Caco-2 (cell line): Measurements from ENCODE around the gene TBKBP1. TPM values are rescaled to one million over a fixed set of nuclear protein-coding genes. Genes with fewer than 3 reads are reported as not detected.

Experiments used
- BruUV-seq: library from RNA; stranded (reverse); fragments of 400-500 nt; replicated peaks from 2 replicates; lab custom pipeline; 2021; lab: Mats Ljungman, UMichigan
- CTCF ChIA-PET: fragments of 300-600 bp; sonication (Branson Sonifier 250); formaldehyde crosslinking; loops from one replicate; lab custom pipeline; 2022; ENCODE audit warnings: antibody characterized with exemption; lab: Charles Lee
- POLR2A ChIA-PET: fragments of 300-600 bp; sonication (Branson Sonifier 250); formaldehyde crosslinking; loops from one replicate; lab custom pipeline; 2022; ENCODE audit warnings: antibody characterized with exemption; lab: Charles Lee
- DNase-seq, 2 experiments: peaks; one replicate each; pipeline versions ENCODE4 v3.0.0 to v3.0.0-alpha.2; 2020 to 2022
- H3K27me3 ChIP-seq: replicated peaks from 2 replicates; pipeline ENCODE4 v1.6.0; 2011; ENCODE audit warnings: low read length; ENCODE audit not compliant: control insufficient read depth, insufficient read depth
- H3K36me3 ChIP-seq: 2 replicates; pipeline ENCODE4 v1.5.1; 2011; ENCODE audit warnings: low read length; ENCODE audit not compliant: control insufficient read depth, insufficient read depth
- H3K4me1 ChIP-seq: fragments of 250-450 bp; sonication (Bioruptor Pico); 2 replicates; pipeline ENCODE4 v1.5.1; 2020; ENCODE audit warnings: mild to moderate bottlenecking
- H3K4me3 ChIP-seq: 2 replicates; pipeline ENCODE4 v1.5.1; 2011; ENCODE audit warnings: low read depth, mild to moderate bottlenecking, control low read depth, low read length
- H3K9me3 ChIP-seq: fragments of 250-450 bp; sonication (Bioruptor Pico); 2 replicates; pipeline ENCODE4 v1.5.1; 2020; ENCODE audit warnings: mild to moderate bottlenecking, moderate library complexity
- H3K27ac Mint-ChIP-seq: one replicate; pipeline ENCODE4 v1.8.0; 2022; ENCODE audit warnings: mixed read lengths; ENCODE audit not compliant: unreplicated experiment
- H3K27me3 Mint-ChIP-seq: one replicate; pipeline ENCODE4 v1.8.0; 2022; ENCODE audit warnings: mixed read lengths; ENCODE audit not compliant: insufficient read depth, unreplicated experiment
- H3K36me3 Mint-ChIP-seq: one replicate; pipeline ENCODE4 v1.8.0; 2022; ENCODE audit warnings: mild to moderate bottlenecking, mixed read lengths; ENCODE audit not compliant: insufficient read depth, unreplicated experiment
- H3K4me1 Mint-ChIP-seq: one replicate; pipeline ENCODE4 v1.8.0; 2022; ENCODE audit warnings: low read depth, mixed read lengths; ENCODE audit not compliant: unreplicated experiment
- H3K4me3 Mint-ChIP-seq: one replicate; pipeline ENCODE4 v1.8.0; 2022; ENCODE audit warnings: mild to moderate bottlenecking, moderate library complexity, mixed read lengths; ENCODE audit not compliant: unreplicated experiment
- H3K9me3 Mint-ChIP-seq: one replicate; pipeline ENCODE4 v1.8.0; 2022; ENCODE audit warnings: mixed read lengths; ENCODE audit not compliant: unreplicated experiment
- intact Hi-C: fragments of 100-400 bp; cut with micrococcal nuclease; formaldehyde crosslinking; loops from one replicate; pipeline ENCODE4 v1.10.0; 2022; ENCODE audit not compliant: unreplicated experiment
- total RNA-seq: library from RNA; stranded (reverse); gene quantifications from 2 replicates; pipeline ENCODE4 v1.2.3, GENCODE V29; 2022
- TF ChIP-seq, protein P1 (sequence below), 2 experiments: fragments of 200-600 bp in 1 of 2; IDR thresholded peaks; 1 replicate in 1 of 2; 2 replicates in 1 of 2; pipeline versions ENCODE4 v1.5.1 to v1.8.0; 2011 to 2022; ENCODE audit warnings: antibody characterized with exemption in 1 of 2, control low read depth in 1 of 2, inconsistent platforms in 1 of 2, low read depth in 1 of 2, low read length in 1 of 2, mild to moderate bottlenecking in 1 of 2, moderate library complexity in 1 of 2; ENCODE audit not compliant: insufficient read depth in 1 of 2, severe bottlenecking in 1 of 2, unreplicated experiment in 1 of 2

Gene TBKBP1
- total RNA-seq, 1 experiment from 2014 or later = 27.4 TPM

DNA sequence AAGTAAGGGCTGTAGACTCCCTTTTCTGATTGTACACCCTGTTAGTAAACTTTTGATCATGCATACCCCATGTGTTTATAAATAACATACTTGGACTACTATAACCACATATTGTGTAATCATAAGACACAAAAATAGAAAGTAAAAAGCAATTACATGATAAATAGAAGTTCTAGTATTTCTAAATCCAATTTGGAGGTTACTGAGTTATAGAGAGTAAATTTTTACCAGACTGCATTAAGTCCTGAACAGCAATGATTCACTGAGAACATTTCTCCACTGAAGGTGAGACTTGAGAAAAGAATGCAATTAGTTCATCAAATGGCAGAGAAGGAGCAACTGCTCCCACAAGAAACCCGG is 7.7 kb upstream of the TBKBP1 start:
- Mint-ChIP-seq H3K36me3 (peaks cover 80% of the 10 kb centered on the region), H3K9me3 (no peaks in the 10 kb centered on the region), H3K4me1 (no peaks in the 10 kb centered on the region), H3K4me3 (no peak overlapping the region), H3K27me3 (no peaks in the 10 kb centered on the region), H3K27ac (no peak overlapping the region)
- Histone ChIP-seq H3K4me3 (no peak overlapping the region), H3K4me1 (no peaks in the 10 kb centered on the region), H3K36me3 (peaks cover 9% of the 10 kb centered on the region), H3K27me3 (no peaks in the 10 kb centered on the region), H3K9me3 (no peaks in the 10 kb centered on the region)
- DNase-seq = no peak
- CTCF ChIA-PET = interaction anchor here (1.5 kb wide), 1 partner anchor 8 kb away, joined by 4 read pairs; no protein-coding TSS in a partner anchor
- POLR2A ChIA-PET = interaction anchor here (1.0 kb wide), 1 partner anchor 37 kb away, joined by 4 read pairs; the partner anchor contains the start of gene KPNB1
- TF ChIP-seq, protein P1, sequence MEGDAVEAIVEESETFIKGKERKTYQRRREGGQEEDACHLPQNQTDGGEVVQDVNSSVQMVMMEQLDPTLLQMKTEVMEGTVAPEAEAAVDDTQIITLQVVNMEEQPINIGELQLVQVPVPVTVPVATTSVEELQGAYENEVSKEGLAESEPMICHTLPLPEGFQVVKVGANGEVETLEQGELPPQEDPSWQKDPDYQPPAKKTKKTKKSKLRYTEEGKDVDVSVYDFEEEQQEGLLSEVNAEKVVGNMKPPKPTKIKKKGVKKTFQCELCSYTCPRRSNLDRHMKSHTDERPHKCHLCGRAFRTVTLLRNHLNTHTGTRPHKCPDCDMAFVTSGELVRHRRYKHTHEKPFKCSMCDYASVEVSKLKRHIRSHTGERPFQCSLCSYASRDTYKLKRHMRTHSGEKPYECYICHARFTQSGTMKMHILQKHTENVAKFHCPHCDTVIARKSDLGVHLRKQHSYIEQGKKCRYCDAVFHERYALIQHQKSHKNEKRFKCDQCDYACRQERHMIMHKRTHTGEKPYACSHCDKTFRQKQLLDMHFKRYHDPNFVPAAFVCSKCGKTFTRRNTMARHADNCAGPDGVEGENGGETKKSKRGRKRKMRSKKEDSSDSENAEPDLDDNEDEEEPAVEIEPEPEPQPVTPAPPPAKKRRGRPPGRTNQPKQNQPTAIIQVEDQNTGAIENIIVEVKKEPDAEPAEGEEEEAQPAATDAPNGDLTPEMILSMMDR (IDR thresholded peaks at IDR 0.05; ENCODE audit: insufficient read depth in 1 of 2, low read depth in 1 of 2, low read length in 1 of 2, severe bottlenecking in 1 of 2, unreplicated experiment in 1 of 2) = no peak
- intact Hi-C loops = no loop called here
- no TSS peak for BruUV-seq

DNA sequence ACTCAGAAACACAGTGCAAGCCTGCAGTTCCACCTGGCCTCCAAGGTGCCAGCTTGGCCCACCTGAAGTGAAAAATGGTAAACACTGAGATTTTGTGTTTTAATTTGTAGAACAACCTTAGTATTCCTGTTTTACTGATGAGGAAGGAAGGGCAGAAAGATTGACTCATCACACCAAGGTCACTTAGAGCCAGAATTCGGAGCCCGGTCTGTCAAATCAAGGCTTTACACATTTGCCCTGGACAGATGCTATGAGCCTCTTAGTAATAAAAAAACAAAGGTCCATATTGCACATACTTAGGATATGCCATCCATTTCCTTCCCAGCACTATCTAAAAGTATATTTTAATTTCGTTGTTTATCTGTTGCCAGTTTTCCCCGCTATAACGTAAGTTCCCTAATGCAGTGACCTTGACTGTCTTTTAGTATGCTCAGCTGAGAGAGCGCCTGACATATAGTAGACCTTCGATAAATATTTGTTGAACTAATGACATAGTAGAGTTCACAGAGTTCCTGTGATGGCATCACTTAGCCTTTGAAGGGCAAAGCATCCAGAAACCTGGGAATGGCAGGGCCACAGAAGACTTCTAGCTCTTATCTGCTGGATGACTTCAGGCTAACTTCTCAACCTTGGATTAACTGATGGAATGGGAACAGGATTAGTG is 7.2 kb upstream of the TBKBP1 start:
- no peaks in the 10 kb centered on the region for H3K27me3 ChIP-seq
- no peak for DNase-seq
- BruUV-seq = no TSS peak
- H3K4me3 ChIP-seq = no peak overlapping the region
- Mint-ChIP-seq H3K4me1 (no peaks in the 10 kb centered on the region), H3K4me3 (no peak overlapping the region), H3K27ac (peak overlapping the region; percentile 9), H3K9me3 (no peaks in the 10 kb centered on the region), H3K27me3 (no peaks in the 10 kb centered on the region), H3K36me3 (peaks cover 75% of the 10 kb centered on the region)
- H3K9me3 ChIP-seq = no peaks in the 10 kb centered on the region
- intact Hi-C loops = no loop called here
- H3K4me1 ChIP-seq = no peaks in the 10 kb centered on the region
- H3K36me3 ChIP-seq = peaks cover 7% of the 10 kb centered on the region
- CTCF ChIA-PET = interaction anchor here (0.9 to 2.1 kb wide), 6 partner anchors 9 to 69 kb away, joined by 4 to 19 read pairs (median 5); partner anchors contain the start of gene TBX21
- TF ChIP-seq, protein P1 (IDR thresholded peaks at IDR 0.05; ENCODE audit: insufficient read depth in 1 of 2, low read depth in 1 of 2, low read length in 1 of 2, severe bottlenecking in 1 of 2, unreplicated experiment in 1 of 2) = no peak
- POLR2A ChIA-PET = interaction anchor here (0.6 to 1.4 kb wide), 3 partner anchors 8 to 124 kb away, joined by 3 to 5 read pairs (median 3); no protein-coding TSS in a partner anchor

GRCh38 chr17:47687328-47687690 is 6.7 kb upstream of the TBKBP1 start:
- no peaks in the 10 kb centered on the region for H3K9me3 ChIP-seq
- DNase-seq = no peak
- peaks cover 2% of the 10 kb centered on the region for H3K4me1 Mint-ChIP-seq
- H3K27me3 Mint-ChIP-seq = no peaks in the 10 kb centered on the region
- H3K27ac Mint-ChIP-seq = peak overlapping the region; percentile 9
- intact Hi-C loops = no loop called here
- 0 out of 2 replicates have a peak, but pooled peaks cover 3% of the 10 kb centered on the region for H3K36me3 ChIP-seq
- CTCF ChIA-PET = interaction anchor here (0.9 to 2.1 kb wide), 6 partner anchors 9 to 69 kb away, joined by 4 to 19 read pairs (median 5); partner anchors contain the start of gene TBX21
- H3K36me3 Mint-ChIP-seq = peaks cover 69% of the 10 kb centered on the region
- H3K4me1 ChIP-seq = no peaks in the 10 kb centered on the region
- POLR2A ChIA-PET = interaction anchor here (0.6 to 1.4 kb wide), 3 partner anchors 9 to 123 kb away, joined by 3 to 5 read pairs (median 3); no protein-coding TSS in a partner anchor
- no TSS peak for BruUV-seq
- TF ChIP-seq, protein P1 (IDR thresholded peaks at IDR 0.05; ENCODE audit: insufficient read depth in 1 of 2, low read depth in 1 of 2, low read length in 1 of 2, severe bottlenecking in 1 of 2, unreplicated experiment in 1 of 2) = no peak
- H3K4me3 ChIP-seq = no peak overlapping the region
- no peaks in the 10 kb centered on the region for H3K9me3 Mint-ChIP-seq
- no peaks in the 10 kb centered on the region for H3K27me3 ChIP-seq
- H3K4me3 Mint-ChIP-seq = no peak overlapping the region
